ENCODE data around the gene P4HA2. TPM values are rescaled to one million over a fixed set of nuclear protein-coding genes. Genes with fewer than 3 reads are reported as not detected.

P4HA2 gene
- total RNA-seq, 2 donors from 2014 or later = 53.7 to 79.6 TPM

DNA sequence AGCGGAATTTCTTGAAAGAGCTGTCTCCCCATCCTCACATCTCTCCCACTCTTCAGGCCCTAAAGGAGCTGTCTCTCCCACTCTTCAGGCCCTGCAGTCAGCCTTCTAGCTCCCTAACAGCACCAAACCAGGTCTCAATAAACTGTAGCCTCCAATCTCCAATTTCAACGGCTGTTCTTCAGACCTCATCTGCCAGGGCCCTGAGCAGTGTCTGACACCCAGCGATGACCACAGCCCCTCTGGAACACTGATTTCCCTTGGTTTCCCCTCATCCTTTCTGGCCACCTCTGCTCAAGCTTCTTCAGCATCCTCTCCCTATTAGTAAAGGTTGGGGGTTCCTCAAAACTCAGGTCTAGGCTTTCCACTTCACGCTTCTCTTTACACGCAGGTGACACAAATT lies 1.6 kb upstream of the P4HA2 start:
- Histone ChIP-seq H3K4me3 (no peak overlapping the region), H3K4me1 (no peaks in the 10 kb centered on the region), H3K36me3 (no peaks in the 10 kb centered on the region), H3K9me3 (no peaks in the 10 kb centered on the region), H3K27ac (no peak overlapping the region), H3K9ac (ENCODE audit: low read depth in 2 of 2, low read length in 2 of 2) (no peak overlapping the region), H3K27me3 (no peaks in the 10 kb centered on the region)
- intact Hi-C loops (cut with DNase I) = no loop called here
- no peak for DNase-seq
- TF ChIP-seq, protein P1, sequence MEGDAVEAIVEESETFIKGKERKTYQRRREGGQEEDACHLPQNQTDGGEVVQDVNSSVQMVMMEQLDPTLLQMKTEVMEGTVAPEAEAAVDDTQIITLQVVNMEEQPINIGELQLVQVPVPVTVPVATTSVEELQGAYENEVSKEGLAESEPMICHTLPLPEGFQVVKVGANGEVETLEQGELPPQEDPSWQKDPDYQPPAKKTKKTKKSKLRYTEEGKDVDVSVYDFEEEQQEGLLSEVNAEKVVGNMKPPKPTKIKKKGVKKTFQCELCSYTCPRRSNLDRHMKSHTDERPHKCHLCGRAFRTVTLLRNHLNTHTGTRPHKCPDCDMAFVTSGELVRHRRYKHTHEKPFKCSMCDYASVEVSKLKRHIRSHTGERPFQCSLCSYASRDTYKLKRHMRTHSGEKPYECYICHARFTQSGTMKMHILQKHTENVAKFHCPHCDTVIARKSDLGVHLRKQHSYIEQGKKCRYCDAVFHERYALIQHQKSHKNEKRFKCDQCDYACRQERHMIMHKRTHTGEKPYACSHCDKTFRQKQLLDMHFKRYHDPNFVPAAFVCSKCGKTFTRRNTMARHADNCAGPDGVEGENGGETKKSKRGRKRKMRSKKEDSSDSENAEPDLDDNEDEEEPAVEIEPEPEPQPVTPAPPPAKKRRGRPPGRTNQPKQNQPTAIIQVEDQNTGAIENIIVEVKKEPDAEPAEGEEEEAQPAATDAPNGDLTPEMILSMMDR (IDR thresholded peaks at IDR 0.05) = no peak

DNA sequence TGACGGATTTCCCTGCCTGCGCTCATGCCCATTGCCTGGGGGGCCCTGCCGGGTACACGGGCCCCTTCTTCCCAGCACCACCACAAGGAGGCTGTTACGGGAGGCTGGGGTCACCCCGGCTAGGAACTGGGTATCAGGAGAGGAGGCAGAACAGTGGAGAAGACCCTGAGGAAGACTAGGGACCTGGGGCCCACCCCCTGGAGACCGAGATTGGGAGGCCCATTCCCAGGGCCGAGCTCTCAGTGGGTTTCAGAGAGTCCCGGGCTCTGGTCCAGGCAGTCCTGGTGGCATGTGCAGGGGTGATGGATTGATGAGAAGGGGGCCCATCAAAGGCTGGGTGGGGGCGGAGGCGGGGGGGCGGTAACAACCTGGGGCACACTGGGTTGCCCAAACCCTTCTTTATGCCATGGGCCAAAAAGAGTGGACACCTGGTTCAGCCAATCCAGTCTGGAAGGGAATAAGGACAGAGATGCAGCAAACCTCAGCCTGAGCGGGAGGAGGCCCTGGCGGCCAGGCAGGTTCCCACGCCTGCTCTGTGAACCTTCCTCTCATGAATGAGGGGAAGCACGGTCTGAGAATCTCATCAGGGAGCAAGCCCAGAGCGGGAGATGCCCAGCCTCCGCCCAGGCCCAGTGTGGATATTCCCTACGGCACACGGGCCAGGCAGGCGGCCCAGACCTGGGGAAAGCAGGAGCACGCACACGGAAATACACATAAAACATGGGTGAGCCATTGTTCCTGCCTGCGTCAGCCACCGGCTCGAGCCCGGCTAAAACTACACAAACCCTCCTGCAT lies 785 bp upstream of the P4HA2 start:
- Histone ChIP-seq H3K9me3 (no peaks in the 10 kb centered on the region), H3K27me3 (no peaks in the 10 kb centered on the region), H3K27ac (peak overlapping the region; percentile 81), H3K9ac (ENCODE audit: low read depth in 2 of 2, low read length in 2 of 2) (peak overlapping the region; percentile 65 to 93), H3K4me1 (no peaks in the 10 kb centered on the region), H3K4me3 (peak overlapping the region; percentile 54), H3K36me3 (no peaks in the 10 kb centered on the region)
- TF ChIP-seq, protein P1 (IDR thresholded peaks at IDR 0.05) = no peak
- intact Hi-C loops (cut with DNase I) = no loop called here
- peak; percentile 30 for DNase-seq

DNA sequence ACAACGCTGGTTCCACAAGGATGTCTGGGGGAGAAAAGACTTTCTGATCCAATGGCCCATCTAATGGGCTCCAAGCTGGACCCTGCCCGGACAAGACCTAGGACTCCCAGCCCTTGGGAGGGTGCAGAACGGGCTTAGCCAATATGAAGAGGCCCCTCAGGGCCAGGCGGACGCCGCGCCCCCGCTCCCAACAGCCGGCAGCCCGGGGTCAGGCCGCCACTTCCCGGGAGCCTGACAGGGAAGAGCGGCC lies 493 bp downstream of the P4HA2 start:
- Histone ChIP-seq H3K27ac (peak overlapping the region; percentile 81), H3K9me3 (no peaks in the 10 kb centered on the region), H3K4me1 (no peaks in the 10 kb centered on the region), H3K36me3 (no peaks in the 10 kb centered on the region), H3K9ac (ENCODE audit: low read depth in 2 of 2, low read length in 2 of 2) (peak overlapping the region; percentile 81 to 93), H3K27me3 (no peaks in the 10 kb centered on the region), H3K4me3 (peak overlapping the region; percentile 54)
- DNase-seq = no peak
- TF ChIP-seq, protein P1 (IDR thresholded peaks at IDR 0.05) = no peak
- intact Hi-C loops (cut with DNase I) = no loop called here

DNA sequence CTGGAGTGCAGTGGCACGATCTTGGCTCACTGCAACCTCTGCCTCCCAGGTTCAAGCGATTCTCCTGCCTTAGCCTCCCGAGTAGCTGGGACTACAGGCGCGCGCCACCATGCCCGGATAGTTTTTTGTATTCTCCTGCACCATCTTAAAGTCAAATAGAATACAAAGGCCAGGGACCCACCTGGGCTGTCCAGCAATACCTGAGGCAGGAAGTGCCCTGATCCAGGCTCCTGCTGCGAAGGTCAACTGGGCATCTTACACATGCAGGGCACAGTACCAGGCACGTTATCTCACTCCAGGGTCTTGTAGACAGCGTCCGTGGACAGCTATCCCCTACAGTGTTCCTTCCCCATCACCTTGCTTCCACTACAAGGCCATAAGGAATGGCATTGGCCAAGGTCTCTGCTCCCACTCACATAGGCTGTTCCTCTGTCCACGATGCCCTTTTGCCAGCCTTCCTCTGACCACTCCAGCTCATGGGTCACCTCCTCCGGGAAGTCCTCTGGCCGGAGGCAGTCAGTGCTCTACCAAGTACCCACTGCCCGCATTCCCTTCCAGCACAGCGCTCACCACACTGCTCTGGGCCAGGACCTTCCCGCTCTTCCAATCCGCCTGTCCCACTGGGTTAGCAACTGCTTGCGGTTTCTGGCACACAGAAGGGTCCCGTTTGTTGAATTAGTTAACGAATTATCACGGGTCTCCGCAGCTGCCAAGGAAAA lies 978 bp downstream of the P4HA2 start:
- TF ChIP-seq, protein P1 (IDR thresholded peaks at IDR 0.05) = no peak
- Histone ChIP-seq H3K9ac (ENCODE audit: low read depth in 2 of 2, low read length in 2 of 2) (peak overlapping the region; percentile 81 to 93), H3K4me1 (no peaks in the 10 kb centered on the region), H3K9me3 (no peaks in the 10 kb centered on the region), H3K27ac (peak overlapping the region; percentile 81), H3K27me3 (no peaks in the 10 kb centered on the region), H3K36me3 (no peaks in the 10 kb centered on the region), H3K4me3 (peak overlapping the region; percentile 54)
- intact Hi-C loops (cut with DNase I) = no loop called here
- DNase-seq = peak; percentile 31

DNA sequence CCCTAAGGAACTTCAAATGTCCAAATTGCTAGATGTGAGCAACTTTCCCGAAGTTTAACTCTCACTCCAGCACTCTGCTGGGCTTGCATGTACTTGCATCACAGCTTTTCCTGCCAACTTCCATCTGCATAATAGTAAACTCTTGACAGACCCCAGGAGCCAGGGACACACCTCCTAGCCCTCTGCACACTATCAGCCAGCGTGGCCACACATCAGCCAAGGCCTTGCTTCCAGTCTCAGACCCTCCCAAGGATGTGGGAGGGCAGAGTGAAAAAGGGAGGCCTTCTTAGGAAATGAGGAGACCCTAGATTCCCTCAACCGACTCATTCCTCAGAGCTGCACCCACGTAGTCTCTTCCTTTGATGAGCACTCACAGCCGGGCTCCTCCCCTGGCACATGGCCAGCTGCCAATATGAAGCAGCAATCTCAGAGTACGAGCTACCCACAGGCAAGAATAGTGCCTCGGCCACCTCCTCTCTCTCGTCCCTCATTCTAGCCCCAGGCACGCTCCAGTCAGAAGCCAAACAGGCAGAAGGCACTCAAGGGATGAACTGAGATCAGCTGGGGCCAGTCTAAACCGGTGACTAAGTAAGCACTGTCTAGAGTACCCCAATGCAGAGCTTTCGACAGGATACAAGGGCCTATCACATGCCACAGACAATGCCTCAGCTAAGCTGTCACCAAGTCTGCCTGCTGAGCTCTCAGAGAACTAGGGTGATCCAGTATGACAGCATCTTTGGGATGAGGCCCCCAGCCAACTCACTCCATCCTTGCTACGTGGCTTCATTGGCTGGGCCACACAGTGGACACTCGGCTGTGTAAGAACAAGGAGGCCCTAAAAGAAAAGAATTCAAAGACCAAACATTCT lies 2.3 kb downstream of the P4HA2 start:
- no peaks in the 10 kb centered on the region for H3K9me3 ChIP-seq
- DNase-seq = peak; percentile 86
- no peak overlapping the region for H3K4me3 ChIP-seq
- intact Hi-C loops (cut with DNase I) = no loop called here
- no peaks in the 10 kb centered on the region for H3K36me3 ChIP-seq
- no peaks in the 10 kb centered on the region for H3K4me1 ChIP-seq
- no peaks in the 10 kb centered on the region for H3K27me3 ChIP-seq
- peak overlapping the region in 1 of 2 donors; percentile 43 for H3K9ac ChIP-seq (ENCODE audit: low read depth in 2 of 2, low read length in 2 of 2)
- TF ChIP-seq, protein P1 (IDR thresholded peaks at IDR 0.05) = no peak
- peak overlapping the region; percentile 34 for H3K27ac ChIP-seq

Measured in colonic mucosa (tissue), 4 donors.